Stimulated activated CD4-positive, alpha-beta T cell treated with anti-CD3 and anti-CD28 coated beads, Interleukin-2, amount 100 ng/mL, for 4 hours (primary cell): ENCODE results near the gene LRRC74A.

ENCODE experiments used
- DNase-seq: peaks from one replicate; pipeline ENCODE4 v3.0.0-alpha.2; 2020; ENCODE audit warnings: low read depth

LRRC74A gene

GRCh38 chr14:76810525-76810924, 15.7 kb upstream of the LRRC74A start:
- DNase-seq: no peak

- no peak for DNase-seq
Observed at GRCh38 chr14:76810953-76811400, 15.2 kb upstream of the LRRC74A start.

DNA sequence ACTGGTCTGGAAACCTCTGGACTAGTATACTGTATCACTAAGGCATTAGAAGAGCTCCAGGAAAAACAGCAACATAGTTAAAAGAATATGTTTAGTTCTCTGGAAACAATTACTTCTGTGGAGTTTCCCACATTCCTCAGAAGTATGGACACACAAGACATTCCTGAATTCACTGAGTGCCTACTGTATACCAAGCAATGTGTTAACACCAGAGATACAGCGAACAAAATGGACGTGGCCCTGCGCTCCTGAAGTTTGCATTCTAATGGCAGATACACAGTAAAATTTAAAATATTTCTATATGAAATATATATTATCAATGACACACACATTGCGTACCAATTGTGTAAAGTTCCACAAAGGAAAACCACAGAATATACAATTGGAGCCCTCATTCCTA, 14.6 kb upstream of the LRRC74A start:
- no peak for DNase-seq

- no peak for DNase-seq
Observed at GRCh38 chr14:76812093-76812421, 14.2 kb upstream of the LRRC74A start.

- peak; percentile 95 for DNase-seq
Observed at GRCh38 chr14:76812422-76813383, 13.5 kb upstream of the LRRC74A start, which contains the start of gene ANGEL1. Gene ANGEL1 (minus strand): TSS chr14:76812882. CDS start chr14:76812827, 55 bp downstream.

GRCh38 chr14:76814726-76815645, 11.2 kb upstream of the LRRC74A start:
- no peak for DNase-seq

DNA sequence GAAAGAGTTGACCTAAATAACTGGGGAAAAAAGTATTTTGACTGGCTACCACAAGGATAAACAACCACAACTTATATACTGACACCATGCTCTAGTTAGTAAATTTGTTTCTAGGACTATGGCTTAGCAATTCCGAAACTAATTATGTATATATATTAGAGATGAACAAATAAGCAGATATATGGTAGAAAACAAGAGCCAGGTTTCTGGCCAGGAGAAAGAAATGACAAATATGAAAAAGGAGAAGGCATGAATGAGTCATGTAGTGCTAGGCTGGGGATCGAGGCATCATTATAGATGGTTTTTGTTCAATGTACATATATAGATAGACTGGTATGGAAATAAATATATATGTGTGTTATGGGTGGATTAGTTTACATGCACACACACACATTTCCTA, 5.5 kb upstream of the LRRC74A start:
- DNase-seq: no peak

GRCh38 chr14:76827696-76828296, 1.6 kb downstream of the LRRC74A start:
- DNase-seq: no peak

- DNase-seq: no peak
Observed at GRCh38 chr14:76828339-76829012, 2.3 kb downstream of the LRRC74A start.

DNA sequence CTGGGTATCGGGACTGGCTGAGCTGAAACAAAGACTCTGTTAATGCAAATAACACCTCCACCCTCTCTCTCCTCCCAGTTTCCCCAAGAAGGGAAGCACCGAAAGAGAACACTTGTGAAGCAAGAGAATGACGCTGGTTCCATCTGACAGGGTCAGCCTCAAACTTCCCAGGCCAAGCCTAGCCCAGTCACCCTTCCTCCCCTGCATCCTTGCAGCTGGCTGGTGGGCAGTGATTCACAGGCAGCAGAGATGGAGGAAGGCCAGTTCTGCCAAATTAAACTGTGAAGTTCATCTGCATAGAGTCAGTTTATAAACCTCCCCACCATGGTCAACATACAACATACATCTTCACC, 2.8 kb downstream of the LRRC74A start:
- no peak for DNase-seq

- no peak for DNase-seq
Observed at GRCh38 chr14:76829650-76830421, 3.6 kb downstream of the LRRC74A start.

GRCh38 chr14:76830556-76830955, 4.3 kb downstream of the LRRC74A start:
- DNase-seq: no peak

- no peak for DNase-seq
Observed at GRCh38 chr14:76832503-76832988, 6.3 kb downstream of the LRRC74A start.

DNA sequence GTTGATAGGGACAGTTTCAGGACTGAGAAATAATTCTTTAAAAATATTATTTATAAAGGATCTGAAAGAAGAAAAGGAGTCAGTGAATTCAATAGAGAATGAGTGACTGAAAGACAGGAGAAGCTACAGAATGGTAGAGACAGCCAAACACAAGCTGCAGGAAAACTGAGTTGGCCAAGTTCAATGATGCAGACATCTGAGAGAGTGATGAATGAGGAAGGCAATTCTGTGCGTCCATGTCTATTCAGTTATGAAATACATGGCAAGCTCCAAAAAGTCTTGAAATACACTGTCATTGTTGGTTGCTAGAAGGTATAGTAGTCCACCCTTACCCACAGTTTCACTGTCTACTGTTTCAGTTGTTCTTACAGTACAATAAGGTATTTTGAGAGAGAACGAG, 6.8 kb downstream of the LRRC74A start:
- no peak for DNase-seq

GRCh38 chr14:76834241-76834661, 8.0 kb downstream of the LRRC74A start:
- no peak for DNase-seq

DNA sequence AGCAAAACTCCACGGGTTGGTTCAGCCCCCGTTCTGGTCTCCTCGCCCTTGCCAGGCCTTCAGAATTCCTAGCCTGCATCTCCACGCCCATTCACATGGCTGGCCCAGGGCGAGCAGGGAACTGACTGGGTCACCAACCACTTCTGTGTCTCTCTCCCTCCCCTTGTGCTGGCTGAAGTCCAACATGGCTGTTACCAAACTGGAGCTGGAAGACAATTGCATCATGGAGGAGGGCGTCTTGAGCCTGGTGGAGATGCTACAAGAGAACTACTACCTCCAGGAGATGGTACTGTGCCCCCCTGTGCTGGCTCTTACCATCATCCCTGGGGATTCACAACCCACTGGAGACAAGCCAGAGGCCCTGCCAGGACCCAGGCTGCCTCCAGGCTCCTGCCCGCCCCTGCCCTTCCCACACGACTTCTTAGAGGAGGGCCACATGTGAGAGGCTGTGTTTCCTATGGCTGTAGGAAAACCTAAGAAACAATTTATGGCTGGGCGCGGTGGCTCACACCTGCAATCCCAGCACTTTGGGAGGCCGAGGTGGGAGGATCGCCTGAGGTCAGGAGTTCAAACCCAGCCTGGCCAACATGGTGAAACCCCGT, 9.9 kb downstream of the LRRC74A start:
- DNase-seq: no peak

DNA sequence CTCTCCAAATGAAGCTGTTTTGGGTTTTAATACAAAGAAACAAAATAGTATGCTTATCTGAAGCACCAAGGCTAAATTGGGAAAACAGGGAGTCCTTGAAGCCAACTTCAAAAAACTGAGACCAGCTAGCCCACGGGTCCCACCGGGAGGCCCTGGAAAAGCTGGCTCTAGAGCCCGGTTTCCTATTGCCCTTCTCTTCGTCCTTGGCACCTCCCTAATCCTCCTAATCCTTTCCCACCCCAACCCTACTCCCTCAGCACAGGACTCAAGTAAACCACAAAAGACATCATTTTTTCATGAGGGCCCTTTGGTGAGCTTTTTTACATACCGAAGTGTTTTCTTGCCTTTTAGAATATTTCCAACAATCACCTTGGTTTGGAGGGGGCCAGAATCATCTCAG, 11.3 kb downstream of the LRRC74A start:
- DNase-seq: no peak

DNA sequence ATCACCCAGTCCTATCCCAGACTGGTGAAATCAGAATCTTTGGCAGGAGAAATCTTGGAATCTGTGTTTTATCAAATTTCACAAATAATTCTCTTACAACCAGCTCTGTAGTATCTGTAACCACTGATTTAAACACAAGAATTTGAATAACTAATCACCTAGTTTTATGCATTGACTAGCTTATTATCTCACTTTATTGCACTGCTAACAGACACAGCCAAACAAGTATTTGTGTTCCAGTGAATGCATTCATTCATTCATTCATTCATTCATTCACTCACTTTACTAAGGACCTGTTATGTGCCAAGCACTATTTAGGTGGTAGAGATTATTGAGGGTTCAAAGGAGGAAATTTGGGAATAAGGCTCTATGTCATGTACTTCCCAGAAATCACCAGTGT, 16.2 kb downstream of the LRRC74A start:
- no peak for DNase-seq

DNA sequence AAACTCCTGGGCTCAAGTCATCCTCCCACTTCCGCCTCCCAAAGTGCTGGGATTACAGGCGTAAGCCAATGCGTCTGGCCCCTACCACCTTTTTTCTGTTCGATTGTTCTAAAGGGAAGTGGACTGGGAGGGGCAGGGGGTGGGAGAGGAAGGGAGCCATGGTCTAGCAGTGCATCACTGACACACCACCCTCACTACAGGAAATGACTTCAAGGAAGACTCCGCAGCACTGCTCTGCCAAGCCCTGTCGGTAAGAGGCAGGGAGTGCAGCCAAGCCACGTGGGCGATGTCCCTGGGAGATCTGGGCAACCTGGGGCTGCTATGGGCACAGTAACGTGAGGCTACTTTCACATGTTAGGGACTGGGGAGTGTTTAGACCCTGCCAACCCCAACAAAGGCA, 18.0 kb downstream of the LRRC74A start:
- DNase-seq: peak; percentile 53

DNA sequence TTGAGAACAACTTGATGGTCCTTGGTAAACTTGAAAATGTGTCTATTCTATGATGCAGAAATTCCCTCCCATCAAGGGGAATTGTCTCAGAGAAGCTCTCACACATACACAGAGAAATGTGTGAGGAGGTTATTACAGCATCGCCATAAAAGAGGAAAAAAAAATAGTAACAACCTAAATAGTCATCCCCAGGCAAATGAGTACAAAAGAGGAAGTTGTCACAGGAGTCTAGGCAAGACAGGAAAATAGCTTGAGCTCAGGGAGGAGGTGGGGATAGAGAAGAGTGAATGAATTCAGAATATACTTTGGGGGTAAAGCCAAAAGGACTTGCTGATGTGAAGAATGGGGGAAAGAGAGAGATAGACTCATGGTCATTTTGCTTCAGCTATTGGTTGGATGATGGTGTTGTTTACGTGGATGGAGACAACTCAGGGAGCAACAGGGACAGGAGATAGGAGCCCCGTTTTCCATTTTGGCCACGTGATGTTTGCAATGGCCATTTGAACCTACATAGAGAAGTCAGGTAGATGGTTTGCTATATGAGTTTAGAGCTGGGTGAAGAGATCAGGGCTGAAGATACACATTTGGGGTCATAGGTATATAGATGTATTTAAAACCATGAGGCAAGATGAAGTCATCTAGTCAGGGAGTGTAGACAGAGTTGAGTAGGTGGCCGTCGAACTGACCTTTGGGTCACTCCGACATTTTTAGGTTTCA, 20.3 kb downstream of the LRRC74A start:
- DNase-seq: no peak
